Cardiac fibroblast (primary cell): Measurements from ENCODE around the gene CPVL.

ENCODE experiments used
- DNase-seq, 2 donors: peaks; one replicate each; pipeline versions ENCODE4 v3.0.0 to v3.0.0-alpha.2; 2010; ENCODE audit warnings: low read depth in 2 of 2
- H3K4me3 ChIP-seq, 2 donors: replicated peaks in 1 of 2; 1 replicate in 1 of 2; 2 replicates in 1 of 2; pipeline ENCODE4 v1.5.1; 2011; ENCODE audit warnings: low read depth in 2 of 2, low read length in 2 of 2, mild to moderate bottlenecking in 2 of 2, moderate library complexity in 1 of 2
- TF ChIP-seq, protein P1 (sequence below): IDR thresholded peaks from one replicate; pipeline ENCODE4 v1.5.1; 2011; ENCODE audit warnings: low read depth, mild to moderate bottlenecking, low read length, inconsistent platforms

The CPVL gene

DNA sequence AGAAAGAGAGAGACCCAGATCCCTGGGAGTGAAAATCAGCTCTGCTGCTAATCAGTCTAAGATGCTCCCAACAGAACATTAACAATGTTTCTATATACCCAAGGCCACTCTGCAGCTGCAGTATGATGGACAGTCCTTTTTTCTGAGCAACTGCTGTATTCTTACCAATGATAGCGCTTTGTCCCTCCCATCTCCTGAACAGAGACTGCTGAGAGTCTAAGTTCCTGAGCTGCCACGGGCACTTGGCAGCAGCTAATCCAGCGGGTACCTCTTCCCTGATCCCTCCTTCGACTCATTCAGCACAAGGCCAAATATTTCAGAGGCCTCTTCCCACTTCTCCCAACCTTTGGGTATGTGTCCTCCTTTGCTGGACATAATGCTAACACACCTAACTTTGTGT lies 7.7 kb downstream of the CPVL start:
- TF ChIP-seq, protein P1, sequence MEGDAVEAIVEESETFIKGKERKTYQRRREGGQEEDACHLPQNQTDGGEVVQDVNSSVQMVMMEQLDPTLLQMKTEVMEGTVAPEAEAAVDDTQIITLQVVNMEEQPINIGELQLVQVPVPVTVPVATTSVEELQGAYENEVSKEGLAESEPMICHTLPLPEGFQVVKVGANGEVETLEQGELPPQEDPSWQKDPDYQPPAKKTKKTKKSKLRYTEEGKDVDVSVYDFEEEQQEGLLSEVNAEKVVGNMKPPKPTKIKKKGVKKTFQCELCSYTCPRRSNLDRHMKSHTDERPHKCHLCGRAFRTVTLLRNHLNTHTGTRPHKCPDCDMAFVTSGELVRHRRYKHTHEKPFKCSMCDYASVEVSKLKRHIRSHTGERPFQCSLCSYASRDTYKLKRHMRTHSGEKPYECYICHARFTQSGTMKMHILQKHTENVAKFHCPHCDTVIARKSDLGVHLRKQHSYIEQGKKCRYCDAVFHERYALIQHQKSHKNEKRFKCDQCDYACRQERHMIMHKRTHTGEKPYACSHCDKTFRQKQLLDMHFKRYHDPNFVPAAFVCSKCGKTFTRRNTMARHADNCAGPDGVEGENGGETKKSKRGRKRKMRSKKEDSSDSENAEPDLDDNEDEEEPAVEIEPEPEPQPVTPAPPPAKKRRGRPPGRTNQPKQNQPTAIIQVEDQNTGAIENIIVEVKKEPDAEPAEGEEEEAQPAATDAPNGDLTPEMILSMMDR: no peak
- DNase-seq: no peak
- H3K4me3 ChIP-seq: no peak overlapping the region

GRCh38 chr7:29135846-29136245 lies 10.5 kb downstream of the CPVL start:
- TF ChIP-seq, protein P1: no peak
- no peak for DNase-seq
- no peak overlapping the region for H3K4me3 ChIP-seq

GRCh38 chr7:29132980-29133379 lies 13.4 kb downstream of the CPVL start:
- TF ChIP-seq, protein P1: no peak
- no peak overlapping the region for H3K4me3 ChIP-seq
- no peak for DNase-seq

DNA sequence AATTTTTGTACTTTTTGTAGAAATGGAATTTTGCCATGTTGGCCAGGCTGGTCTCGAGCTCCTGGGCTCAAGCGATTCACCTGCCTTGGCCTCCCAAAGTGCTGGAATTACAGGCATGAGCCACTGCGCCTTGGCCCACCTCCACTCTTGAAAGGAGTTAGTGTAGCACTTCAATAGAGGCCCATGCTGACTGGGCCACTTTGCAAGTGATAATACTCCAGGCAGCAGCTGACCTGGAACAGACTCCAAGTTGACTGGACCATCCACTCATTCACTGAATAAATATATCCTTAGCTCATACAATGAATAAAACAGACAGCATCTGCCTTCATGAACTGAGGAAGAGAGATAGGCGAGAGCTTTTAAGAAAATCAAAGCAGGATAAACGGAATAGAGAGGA lies 14.7 kb downstream of the CPVL start:
- DNase-seq: no peak
- no peak overlapping the region for H3K4me3 ChIP-seq
- TF ChIP-seq, protein P1: no peak

DNA sequence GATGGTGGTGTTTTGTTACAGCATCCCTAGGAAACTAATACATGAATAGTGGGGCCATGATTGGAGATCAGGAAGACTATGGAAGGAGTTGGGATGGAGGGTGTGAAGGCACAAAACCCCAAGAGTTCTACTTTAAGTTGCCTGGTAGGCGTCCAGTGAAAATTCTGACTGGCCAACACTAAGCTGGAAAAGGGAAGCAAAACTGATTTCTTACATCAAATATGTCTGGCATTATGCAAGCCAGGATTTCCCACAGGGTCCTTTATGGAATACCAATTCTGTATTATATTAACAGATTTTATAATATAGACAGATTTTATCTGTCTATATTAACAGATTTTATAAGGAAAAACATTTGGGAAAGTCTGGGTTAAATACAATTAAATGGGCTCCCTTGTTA lies 16.2 kb downstream of the CPVL start:
- no peak for DNase-seq
- H3K4me3 ChIP-seq: no peak overlapping the region

GRCh38 chr7:29127527-29127926 lies 18.8 kb downstream of the CPVL start:
- DNase-seq: no peak
- no peak overlapping the region for H3K4me3 ChIP-seq
- TF ChIP-seq, protein P1: no peak

More for the DNA sequence above, 16.2 kb downstream of the CPVL start:
- TF ChIP-seq, protein P1: no peak

GRCh38 chr7:29126804-29127203 lies 19.5 kb downstream of the CPVL start:
- TF ChIP-seq, protein P1: no peak
- DNase-seq: no peak
- no peak overlapping the region for H3K4me3 ChIP-seq
